ENCODE results near the gene APOD. TPM values are rescaled to one million over a fixed set of nuclear protein-coding genes. Genes with fewer than 3 reads are reported as not detected.
A peak's percentile ranks its signal among the peaks of the same experiment; 100 is the strongest.

The APOD gene
- total RNA-seq, 1 donor from 2014 or later, result 3.4 TPM

DNA sequence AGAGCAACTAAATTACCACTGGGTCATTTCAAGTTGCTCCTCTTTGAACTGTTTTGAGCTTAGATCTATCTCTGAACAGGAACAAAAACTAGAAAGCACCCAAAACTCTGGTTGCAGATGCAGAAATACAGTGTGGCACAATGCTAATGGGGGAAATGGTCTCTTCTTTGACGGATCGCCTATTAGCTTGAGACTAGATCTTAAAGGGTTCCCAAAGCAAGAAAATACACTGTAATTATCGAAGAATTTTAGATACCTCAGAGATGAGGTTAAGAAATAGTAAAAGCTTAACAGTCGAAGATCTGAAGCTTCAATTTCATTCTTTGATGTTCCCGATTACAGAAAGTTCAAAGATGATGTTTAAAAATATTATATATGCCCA is 41.4 kb downstream of the APOD start:
- DNase-seq (ENCODE audit: low spot score), result no peak
- Mint-ChIP-seq H3K36me3 (ENCODE audit: low read depth) (peaks cover 20% of the 10 kb centered on the region), H3K4me3 (peak overlapping the region; percentile 88), H3K9me3 (no peaks in the 10 kb centered on the region), H3K27me3 (ENCODE audit: insufficient read depth) (no peaks in the 10 kb centered on the region), H3K4me1 (ENCODE audit: low read depth) (peaks cover 84% of the 10 kb centered on the region), H3K27ac (peak overlapping the region; percentile 53)
- intact Hi-C loops (cut with micrococcal nuclease), result loop anchor here (1.0 to 10.0 kb wide), 8 partner anchors 8 to 1408 kb away; partner anchors contain the start of genes ATP13A3, CEP19, FAM43A and HES1

DNA sequence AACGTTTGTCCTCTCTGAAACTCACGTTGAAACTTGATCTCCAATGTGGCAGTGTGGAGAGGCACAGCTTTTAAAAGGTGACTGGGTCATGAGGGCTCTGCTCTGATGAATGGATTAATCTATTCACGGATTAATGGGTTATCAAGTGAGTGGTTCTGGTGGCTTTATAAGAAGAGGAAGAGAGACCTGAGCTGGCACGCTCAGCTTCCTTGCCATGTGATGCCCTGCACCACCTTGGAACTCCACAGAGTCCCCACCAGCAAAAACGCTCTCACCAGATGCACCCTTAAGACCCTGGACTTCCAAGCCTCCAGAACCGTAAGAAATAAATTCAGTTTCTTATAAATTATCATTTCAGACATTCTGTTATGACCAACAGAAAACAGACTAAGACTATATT is 43.2 kb downstream of the APOD start:
- peak overlapping the region; percentile 72 for H3K27ac Mint-ChIP-seq
- peaks cover 20% of the 10 kb centered on the region for H3K36me3 Mint-ChIP-seq (ENCODE audit: low read depth)
- no peaks in the 10 kb centered on the region for H3K9me3 Mint-ChIP-seq
- H3K4me3 Mint-ChIP-seq, result peak overlapping the region; percentile 88
- intact Hi-C loops (cut with micrococcal nuclease), result loop anchor here (1.0 to 10.0 kb wide), 7 partner anchors 97 to 1406 kb away; partner anchors contain the start of genes ACAP2, ATP13A3, CEP19 and FAM43A
- no peak for DNase-seq (ENCODE audit: low spot score)
- no peaks in the 10 kb centered on the region for H3K27me3 Mint-ChIP-seq (ENCODE audit: insufficient read depth)
- H3K4me1 Mint-ChIP-seq (ENCODE audit: low read depth), result peaks cover 72% of the 10 kb centered on the region

DNA sequence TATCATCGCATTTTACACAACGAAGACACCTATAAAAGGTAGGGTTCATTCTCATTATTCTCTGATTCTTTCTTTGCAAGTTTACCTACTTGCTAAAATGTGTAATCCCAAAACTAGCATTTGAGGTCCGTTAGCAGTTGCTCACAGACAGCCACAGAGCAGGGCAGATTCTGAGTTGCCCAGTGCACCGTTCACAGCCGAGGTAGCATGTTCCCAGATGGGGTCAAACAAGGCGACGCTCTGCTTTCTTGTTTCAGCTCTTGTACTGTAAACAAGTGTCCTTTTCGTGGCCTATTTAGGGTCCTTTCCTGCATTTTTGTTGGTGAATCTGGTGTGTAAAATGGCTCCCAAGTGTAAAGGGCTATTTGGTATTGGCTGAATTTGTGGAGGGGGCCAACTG is 43.7 kb downstream of the APOD start:
- Mint-ChIP-seq H3K36me3 (ENCODE audit: low read depth) (peaks cover 25% of the 10 kb centered on the region), H3K9me3 (no peaks in the 10 kb centered on the region), H3K27ac (peak overlapping the region; percentile 72), H3K27me3 (ENCODE audit: insufficient read depth) (no peaks in the 10 kb centered on the region), H3K4me3 (peak overlapping the region; percentile 88), H3K4me1 (ENCODE audit: low read depth) (peaks cover 72% of the 10 kb centered on the region)
- DNase-seq (ENCODE audit: low spot score), result no peak
- intact Hi-C loops (cut with micrococcal nuclease), result loop anchor here (1.0 to 10.0 kb wide), 7 partner anchors 97 to 1405 kb away; partner anchors contain the start of genes ACAP2, ATP13A3, CEP19 and FAM43A

DNA sequence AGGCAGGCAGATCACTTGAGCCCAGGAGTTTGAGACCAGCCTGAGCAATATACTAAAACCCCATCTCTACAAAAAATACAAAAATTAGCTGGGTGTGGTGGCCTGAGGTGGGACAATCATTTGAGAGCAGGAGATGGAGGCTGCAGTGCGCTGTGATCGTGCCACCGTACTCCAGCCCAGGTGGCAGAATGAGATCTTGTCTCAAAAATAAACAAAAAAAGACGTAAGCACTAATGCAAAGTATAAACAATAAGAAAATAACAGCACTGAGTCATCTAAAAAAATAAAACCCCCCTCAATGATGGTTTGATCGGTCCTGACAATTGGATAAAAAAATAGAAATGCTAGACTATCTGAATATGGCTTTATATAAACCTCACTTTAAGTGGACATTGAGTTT is 44.3 kb downstream of the APOD start:
- Mint-ChIP-seq H3K27me3 (ENCODE audit: insufficient read depth) (no peaks in the 10 kb centered on the region), H3K4me3 (peak overlapping the region; percentile 88), H3K36me3 (ENCODE audit: low read depth) (peaks cover 27% of the 10 kb centered on the region), H3K4me1 (ENCODE audit: low read depth) (peaks cover 73% of the 10 kb centered on the region), H3K9me3 (no peaks in the 10 kb centered on the region), H3K27ac (peak overlapping the region; percentile 76)
- intact Hi-C loops (cut with micrococcal nuclease), result no loop called here
- DNase-seq (ENCODE audit: low spot score), result no peak

DNA sequence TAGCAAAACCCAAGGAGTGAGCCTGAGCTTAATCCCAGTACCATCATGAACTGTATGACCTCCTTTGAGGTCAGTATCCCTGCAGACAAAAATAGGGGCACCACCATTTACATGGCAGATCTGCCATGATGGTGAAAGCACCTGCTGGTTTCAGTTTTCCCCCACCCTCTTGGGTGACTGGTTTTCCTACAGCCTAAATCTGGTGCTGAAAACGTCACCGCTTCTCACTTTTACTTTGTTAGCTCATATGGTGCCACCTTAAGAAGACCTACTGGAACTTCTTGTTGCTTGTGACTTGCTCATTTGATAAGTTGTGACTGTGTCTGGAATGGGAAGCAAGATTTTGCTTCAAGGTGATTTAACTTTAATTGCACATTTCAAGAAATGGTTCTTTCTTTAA is 45.7 kb downstream of the APOD start:
- Mint-ChIP-seq H3K4me3 (peak overlapping the region; percentile 32), H3K27ac (peak overlapping the region; percentile 56), H3K4me1 (ENCODE audit: low read depth) (peaks cover 73% of the 10 kb centered on the region), H3K27me3 (ENCODE audit: insufficient read depth) (no peaks in the 10 kb centered on the region), H3K36me3 (ENCODE audit: low read depth) (peaks cover 33% of the 10 kb centered on the region), H3K9me3 (no peaks in the 10 kb centered on the region)
- intact Hi-C loops (cut with micrococcal nuclease), result loop anchor here (1.0 kb wide), 1 partner anchor 13 kb away; no protein-coding TSS in a partner anchor
- peak; percentile 40 for DNase-seq (ENCODE audit: low spot score)

DNA sequence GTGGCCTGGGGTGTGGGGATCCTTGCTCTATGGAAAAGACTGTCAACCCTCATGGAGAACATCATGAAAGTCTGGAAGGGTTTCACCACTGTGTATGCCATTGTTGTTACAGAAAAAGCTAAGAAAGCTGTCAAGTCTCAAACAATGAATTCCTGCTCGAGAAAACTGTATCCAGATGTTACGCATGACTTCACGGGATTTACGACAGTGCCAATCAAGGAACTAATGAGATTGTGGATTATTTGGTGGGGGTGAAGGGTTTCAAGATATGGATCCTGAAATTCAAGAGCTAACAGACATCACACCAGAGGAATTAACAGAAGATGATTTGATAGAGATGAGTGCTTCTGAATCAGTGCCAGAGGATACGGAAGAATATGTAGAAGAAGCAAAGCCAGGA is 48.4 kb downstream of the APOD start:
- intact Hi-C loops (cut with micrococcal nuclease), result no loop called here
- Mint-ChIP-seq H3K36me3 (ENCODE audit: low read depth) (peaks cover 30% of the 10 kb centered on the region), H3K27ac (no peak overlapping the region), H3K4me3 (no peak overlapping the region), H3K4me1 (ENCODE audit: low read depth) (peaks cover 59% of the 10 kb centered on the region), H3K27me3 (ENCODE audit: insufficient read depth) (no peaks in the 10 kb centered on the region), H3K9me3 (no peaks in the 10 kb centered on the region)
- DNase-seq (ENCODE audit: low spot score), result no peak

DNA sequence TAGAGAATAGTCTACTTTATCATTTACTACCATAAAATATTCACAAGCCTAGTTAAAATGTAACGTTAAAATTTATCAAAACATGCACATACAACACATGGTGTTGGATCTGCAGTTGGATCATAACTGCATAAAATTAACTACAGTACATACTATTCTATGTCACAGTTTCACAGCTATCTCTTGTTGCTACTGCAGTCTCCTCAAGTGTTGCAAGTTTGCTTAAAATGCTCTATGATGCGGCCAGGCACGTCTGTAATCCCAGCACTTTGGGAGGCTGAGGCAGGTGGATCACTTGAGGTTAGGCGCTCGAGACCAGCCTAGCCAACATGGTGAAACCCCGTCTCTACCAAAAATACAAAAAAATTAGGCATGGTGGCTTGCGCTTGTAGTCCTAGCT is 50.9 kb downstream of the APOD start:
- intact Hi-C loops (cut with micrococcal nuclease), result no loop called here

DNA sequence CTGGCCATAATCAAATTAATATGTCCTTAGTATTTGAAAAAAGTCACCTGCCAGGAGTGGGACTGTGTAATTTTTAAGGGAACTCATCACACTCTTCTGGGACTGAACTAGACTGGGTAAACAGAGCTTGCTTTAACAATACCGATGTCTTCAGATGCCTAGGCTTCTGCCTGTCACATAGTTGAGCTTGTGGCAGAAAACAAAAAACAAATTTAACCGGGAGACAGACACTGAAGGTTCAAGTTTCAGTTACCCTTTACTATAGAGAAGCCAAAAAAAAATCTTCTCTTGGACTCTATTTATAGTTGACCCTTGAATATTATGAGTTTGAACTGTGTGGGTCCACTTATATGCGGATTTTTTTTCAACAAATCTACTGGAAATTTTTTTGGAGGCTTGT is 51.4 kb downstream of the APOD start:
- no peak overlapping the region for H3K27ac Mint-ChIP-seq
- H3K4me3 Mint-ChIP-seq, result no peak overlapping the region
- no peaks in the 10 kb centered on the region for H3K9me3 Mint-ChIP-seq
- DNase-seq (ENCODE audit: low spot score), result no peak
- H3K27me3 Mint-ChIP-seq (ENCODE audit: insufficient read depth), result no peaks in the 10 kb centered on the region
- H3K36me3 Mint-ChIP-seq (ENCODE audit: low read depth), result peaks cover 32% of the 10 kb centered on the region
- intact Hi-C loops (cut with micrococcal nuclease), result no loop called here
- peaks cover 36% of the 10 kb centered on the region for H3K4me1 Mint-ChIP-seq (ENCODE audit: low read depth)

More for the DNA sequence above, 50.9 kb downstream of the APOD start:
- no peak overlapping the region for H3K27ac Mint-ChIP-seq
- no peak overlapping the region for H3K4me3 Mint-ChIP-seq
- H3K9me3 Mint-ChIP-seq, result no peaks in the 10 kb centered on the region
- DNase-seq (ENCODE audit: low spot score), result no peak
- peaks cover 29% of the 10 kb centered on the region for H3K36me3 Mint-ChIP-seq (ENCODE audit: low read depth)
- H3K4me1 Mint-ChIP-seq (ENCODE audit: low read depth), result peaks cover 41% of the 10 kb centered on the region
- H3K27me3 Mint-ChIP-seq (ENCODE audit: insufficient read depth), result no peaks in the 10 kb centered on the region

DNA sequence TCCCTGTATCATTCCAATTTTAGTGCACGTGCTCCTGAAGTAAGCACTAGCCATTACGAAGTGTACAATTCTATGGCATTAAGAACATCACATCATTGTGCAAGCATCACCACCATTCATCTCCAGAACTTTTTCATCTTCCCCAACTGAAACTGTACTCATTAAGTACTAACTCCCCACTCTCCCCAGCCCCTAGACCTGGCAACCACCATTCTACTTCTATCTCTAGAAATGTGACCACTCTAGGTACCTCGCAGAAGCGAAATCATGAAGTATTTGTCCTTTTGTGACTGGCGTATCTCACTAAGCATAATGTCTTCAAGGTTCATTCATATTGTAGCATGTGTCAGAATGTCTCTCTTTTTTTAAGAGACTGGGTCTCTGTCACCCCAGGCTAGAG is 52.1 kb downstream of the APOD start:
- H3K27me3 Mint-ChIP-seq (ENCODE audit: insufficient read depth), result no peaks in the 10 kb centered on the region
- peaks cover 35% of the 10 kb centered on the region for H3K4me1 Mint-ChIP-seq (ENCODE audit: low read depth)
- DNase-seq (ENCODE audit: low spot score), result no peak
- peaks cover 32% of the 10 kb centered on the region for H3K36me3 Mint-ChIP-seq (ENCODE audit: low read depth)
- intact Hi-C loops (cut with micrococcal nuclease), result no loop called here
- H3K4me3 Mint-ChIP-seq, result no peak overlapping the region
- no peak overlapping the region for H3K27ac Mint-ChIP-seq
- H3K9me3 Mint-ChIP-seq, result no peaks in the 10 kb centered on the region

DNA sequence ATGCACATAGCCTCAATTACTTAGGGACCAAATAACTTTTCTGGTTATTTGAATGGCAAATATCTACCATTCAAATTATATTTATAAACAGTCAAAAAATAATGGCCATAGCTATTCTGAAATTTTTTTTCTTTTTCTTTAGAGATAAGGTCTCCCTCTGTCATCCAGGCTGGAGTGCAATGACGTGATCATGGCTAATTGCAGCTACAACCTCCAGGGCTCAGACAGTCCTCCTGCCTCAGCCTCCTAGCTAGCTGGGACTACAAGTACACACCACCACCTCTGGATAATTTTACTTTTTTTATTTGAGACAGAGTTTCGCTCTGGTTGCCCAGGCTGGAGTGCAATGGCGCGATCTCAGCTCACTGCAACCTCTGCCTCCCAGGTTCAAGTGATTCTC is 57.2 kb downstream of the APOD start:
- no peak overlapping the region for H3K27ac Mint-ChIP-seq
- DNase-seq (ENCODE audit: low spot score), result no peak
- no peak overlapping the region for H3K4me3 Mint-ChIP-seq
- no peaks in the 10 kb centered on the region for H3K9me3 Mint-ChIP-seq
- H3K36me3 Mint-ChIP-seq (ENCODE audit: low read depth), result peaks cover 34% of the 10 kb centered on the region
- peaks cover 41% of the 10 kb centered on the region for H3K4me1 Mint-ChIP-seq (ENCODE audit: low read depth)
- no peaks in the 10 kb centered on the region for H3K27me3 Mint-ChIP-seq (ENCODE audit: insufficient read depth)
- intact Hi-C loops (cut with micrococcal nuclease), result no loop called here

DNA sequence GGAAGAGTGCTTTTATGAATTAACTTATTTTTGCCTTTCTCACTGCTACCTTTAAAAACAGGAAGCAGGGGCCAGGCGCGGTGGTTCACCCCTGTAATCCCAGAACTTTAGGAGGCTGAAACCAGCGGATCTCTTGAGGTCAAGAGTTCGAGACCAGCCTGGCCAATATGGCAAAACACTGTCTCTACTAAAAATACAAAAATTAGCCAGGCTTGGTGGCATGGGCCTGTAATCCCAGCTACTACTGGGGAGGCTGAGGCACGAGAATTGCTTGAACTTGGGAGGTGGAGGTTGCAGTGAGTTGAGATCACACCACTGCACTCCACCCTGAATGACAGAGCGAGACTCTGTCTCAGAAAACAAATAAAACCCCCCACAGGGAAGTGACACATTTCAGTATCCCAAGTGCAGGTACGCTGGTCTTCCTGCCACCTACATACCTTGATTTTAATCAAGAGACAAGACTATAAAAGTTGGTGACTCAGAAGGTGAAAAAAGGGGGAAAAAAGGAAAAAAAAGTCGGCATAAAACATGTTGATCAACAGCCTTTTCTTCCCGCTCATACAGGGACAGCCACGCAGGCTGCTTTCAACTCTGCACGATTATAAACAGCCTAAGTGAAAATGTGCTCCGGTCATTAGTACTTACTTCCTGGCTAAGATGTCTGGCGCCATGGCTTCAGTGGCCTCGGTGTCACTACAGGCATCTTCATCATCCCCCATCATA is 59.4 kb downstream of the APOD start:
- intact Hi-C loops (cut with micrococcal nuclease), result loop anchor here (1.0 kb wide), 1 partner anchor 19 kb away; the partner anchor contains the start of gene PPP1R2
- H3K9me3 Mint-ChIP-seq, result no peaks in the 10 kb centered on the region
- H3K27ac Mint-ChIP-seq, result peak overlapping the region; percentile 90
- H3K27me3 Mint-ChIP-seq (ENCODE audit: insufficient read depth), result no peaks in the 10 kb centered on the region
- peaks cover 37% of the 10 kb centered on the region for H3K4me1 Mint-ChIP-seq (ENCODE audit: low read depth)
- H3K36me3 Mint-ChIP-seq (ENCODE audit: low read depth), result peaks cover 30% of the 10 kb centered on the region
- H3K4me3 Mint-ChIP-seq, result peak overlapping the region; percentile 5
- no peak for DNase-seq (ENCODE audit: low spot score)

DNA sequence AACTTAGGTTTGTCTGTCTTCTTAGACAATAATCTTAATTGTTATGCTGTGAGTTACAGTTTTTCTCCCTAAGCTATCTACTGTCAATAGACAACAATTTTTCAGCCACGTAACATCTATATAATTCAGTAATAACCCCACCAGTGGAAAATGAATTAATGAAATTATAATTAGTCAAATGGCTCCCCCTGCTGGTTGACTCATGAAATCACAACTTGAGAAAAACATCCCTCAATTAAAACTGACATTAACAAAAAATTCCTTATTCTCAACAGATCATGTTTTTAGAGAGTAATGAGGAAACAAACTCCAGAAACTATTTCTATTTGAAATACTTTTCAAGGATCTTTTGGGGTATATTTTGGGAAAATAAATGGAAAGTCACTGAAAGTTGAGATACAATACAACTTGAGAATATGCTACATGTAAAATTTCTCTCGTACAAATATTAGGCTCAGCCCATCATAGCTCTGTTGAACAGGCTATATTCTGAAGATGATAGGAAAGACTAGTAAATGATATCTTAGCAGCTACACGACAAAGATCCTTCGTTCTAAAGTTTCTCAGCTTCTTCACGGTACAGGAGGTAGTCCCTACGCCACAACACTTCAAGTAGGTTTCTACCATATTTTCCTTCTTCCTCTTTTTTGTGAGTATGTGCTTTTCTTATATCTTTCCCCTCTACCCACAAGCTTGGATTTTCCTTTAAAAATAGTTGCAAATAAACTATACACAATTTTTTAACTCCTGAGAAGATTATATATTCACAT is 61.3 kb downstream of the APOD start:
- Mint-ChIP-seq H3K4me1 (ENCODE audit: low read depth) (peaks cover 35% of the 10 kb centered on the region), H3K27ac (no peak overlapping the region), H3K27me3 (ENCODE audit: insufficient read depth) (no peaks in the 10 kb centered on the region), H3K9me3 (no peaks in the 10 kb centered on the region), H3K36me3 (ENCODE audit: low read depth) (peaks cover 25% of the 10 kb centered on the region), H3K4me3 (no peak overlapping the region)
- intact Hi-C loops (cut with micrococcal nuclease), result loop anchor here (1.0 to 2.0 kb wide), 3 partner anchors 82 to 840 kb away; partner anchors contain the start of gene XXYLT1
- DNase-seq (ENCODE audit: low spot score), result no peak
